ENCODE data around the gene NOL11.
A peak's percentile ranks its signal among the peaks of the same experiment; 100 is the strongest.
"Not testable (repeated sequence)": the region's sequence is repeated elsewhere in the genome, so short reads cannot be mapped to it uniquely, and the experiment has no call there.

Gene NOL11

DNA sequence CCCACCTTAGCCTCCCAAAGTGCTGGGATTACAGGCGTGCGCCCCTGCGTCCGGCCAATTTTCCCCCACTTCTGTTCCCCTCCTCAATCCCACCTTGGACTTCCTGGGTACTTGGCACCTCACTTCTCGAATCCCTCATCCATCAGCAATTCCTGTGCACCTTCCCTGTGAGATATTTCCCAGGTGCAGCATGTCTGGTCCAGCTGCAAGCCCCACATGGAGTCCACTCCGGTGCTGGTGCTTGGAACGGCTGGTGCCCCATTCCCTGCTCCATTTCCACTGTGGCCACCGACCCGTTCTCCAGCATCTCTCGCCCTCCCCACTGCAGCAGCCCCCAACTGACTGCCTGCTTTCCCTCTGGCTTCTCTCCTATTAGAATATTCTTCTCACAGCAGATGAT lies 35.3 kb downstream of the NOL11 start:
- no peak overlapping the region for H3K4me3 ChIP-seq (ENCODE audit: low read length)
- TF ChIP-seq, protein P1, sequence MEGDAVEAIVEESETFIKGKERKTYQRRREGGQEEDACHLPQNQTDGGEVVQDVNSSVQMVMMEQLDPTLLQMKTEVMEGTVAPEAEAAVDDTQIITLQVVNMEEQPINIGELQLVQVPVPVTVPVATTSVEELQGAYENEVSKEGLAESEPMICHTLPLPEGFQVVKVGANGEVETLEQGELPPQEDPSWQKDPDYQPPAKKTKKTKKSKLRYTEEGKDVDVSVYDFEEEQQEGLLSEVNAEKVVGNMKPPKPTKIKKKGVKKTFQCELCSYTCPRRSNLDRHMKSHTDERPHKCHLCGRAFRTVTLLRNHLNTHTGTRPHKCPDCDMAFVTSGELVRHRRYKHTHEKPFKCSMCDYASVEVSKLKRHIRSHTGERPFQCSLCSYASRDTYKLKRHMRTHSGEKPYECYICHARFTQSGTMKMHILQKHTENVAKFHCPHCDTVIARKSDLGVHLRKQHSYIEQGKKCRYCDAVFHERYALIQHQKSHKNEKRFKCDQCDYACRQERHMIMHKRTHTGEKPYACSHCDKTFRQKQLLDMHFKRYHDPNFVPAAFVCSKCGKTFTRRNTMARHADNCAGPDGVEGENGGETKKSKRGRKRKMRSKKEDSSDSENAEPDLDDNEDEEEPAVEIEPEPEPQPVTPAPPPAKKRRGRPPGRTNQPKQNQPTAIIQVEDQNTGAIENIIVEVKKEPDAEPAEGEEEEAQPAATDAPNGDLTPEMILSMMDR (conservative IDR thresholded peaks at IDR 0.05; ENCODE audit: low read length), result no peak
- DNase-seq (ENCODE audit: low read depth), result no peak

DNA sequence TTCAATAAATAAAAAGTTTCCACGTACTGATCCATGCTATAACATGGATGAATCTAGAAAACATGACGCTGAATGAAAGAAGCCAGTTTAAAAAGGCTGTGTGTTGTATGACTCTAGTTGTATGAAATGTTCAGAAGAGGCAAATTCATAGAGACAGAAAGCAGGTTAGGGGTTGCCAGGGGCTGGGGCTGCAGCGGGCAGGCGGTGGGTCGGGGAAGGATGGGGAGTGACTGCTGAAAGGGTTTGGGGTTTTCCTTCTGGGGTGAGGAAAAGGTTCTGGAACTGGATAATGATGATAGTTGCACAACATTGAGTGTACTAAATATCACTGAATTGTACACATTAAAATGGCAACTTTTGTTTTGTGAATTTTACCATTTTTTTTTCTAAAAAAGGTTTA lies 36.3 kb downstream of the NOL11 start:
- TF ChIP-seq, protein P1 (conservative IDR thresholded peaks at IDR 0.05; ENCODE audit: low read length), result no peak
- no peak overlapping the region for H3K4me3 ChIP-seq (ENCODE audit: low read length)
- no peak for DNase-seq (ENCODE audit: low read depth)

DNA sequence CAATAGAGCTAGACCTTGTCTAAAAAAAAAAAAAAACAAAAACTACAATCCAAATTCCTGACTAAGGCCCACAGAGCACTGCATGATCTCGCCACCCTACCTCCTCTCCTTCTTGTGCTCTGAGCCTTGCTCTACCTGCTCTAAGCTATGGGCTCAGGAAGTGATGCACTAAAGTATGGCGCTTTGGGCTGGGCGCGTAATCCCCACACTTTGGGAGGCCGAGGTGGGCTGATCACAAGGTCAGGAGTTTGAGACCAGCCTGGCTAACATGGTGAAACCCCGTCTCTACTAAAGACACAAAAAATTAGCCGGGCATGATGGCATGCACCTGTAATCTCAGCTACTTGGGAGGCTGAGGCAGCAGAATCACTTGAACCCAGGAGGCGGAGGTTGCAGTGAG lies 37.0 kb downstream of the NOL11 start:
- DNase-seq (ENCODE audit: low read depth); H3K4me3 ChIP-seq (ENCODE audit: low read length): not testable (repeated sequence)

DNA sequence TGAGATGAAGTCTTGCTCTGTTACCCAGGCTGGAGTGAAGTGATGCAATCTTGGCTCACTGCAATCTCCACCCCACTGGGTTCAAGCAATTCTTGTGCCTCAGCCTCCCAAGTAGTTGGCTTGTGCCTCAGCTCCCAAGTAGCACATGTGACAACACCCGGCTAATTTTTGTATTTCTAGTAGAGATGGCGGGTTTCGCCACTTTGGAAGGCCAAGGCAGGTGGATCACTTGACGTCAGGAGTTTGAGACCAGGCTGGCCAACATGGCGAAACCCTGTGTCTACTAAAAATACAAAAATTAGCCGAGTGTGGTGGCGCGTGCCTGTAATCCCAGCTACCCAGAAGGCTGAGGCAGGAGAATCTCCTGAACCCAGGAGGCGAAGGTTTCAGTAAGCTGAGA lies 39.0 kb downstream of the NOL11 start:
- not testable (repeated sequence) for DNase-seq (ENCODE audit: low read depth); H3K4me3 ChIP-seq (ENCODE audit: low read length)

DNA sequence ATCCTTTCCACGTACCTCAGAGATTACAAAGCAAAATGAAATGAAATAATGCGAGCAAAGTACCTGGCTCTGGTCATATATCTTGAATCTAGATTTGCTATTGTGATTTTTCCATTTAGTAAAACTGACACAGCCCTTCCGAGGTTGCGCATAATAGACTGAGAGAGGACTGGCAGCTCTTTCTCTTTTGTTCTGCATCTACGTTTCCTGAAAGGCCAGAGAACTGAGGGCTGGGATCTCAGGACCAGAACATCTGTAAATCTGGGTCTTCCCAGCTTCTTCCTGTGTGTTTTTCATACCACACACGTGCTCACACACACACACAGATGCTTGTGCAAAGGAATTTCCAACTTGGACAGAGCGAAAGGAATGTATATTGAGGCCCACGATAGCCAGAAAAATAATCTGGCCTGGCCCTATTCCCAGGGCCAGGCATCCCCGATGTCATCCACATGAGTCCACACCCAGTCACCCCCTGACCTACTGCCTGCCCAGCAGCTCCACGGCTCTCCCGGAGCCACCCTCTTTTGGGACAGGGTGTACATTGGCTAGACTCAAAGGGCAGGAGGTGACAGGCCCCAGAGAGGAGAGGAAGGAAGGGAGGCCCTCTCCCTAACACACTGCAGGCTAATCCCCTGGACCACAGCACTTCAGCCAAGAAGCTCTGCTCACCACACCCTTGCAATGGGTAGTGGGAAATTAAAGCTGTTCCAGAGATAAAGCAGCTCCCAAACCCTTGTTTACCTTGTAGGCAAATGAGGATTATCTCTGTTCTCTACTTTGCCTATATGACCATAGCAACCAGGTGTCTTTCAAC lies 41.8 kb downstream of the NOL11 start:
- peak; percentile 61 for DNase-seq (ENCODE audit: low read depth)
- no peak overlapping the region for H3K4me3 ChIP-seq (ENCODE audit: low read length)
- TF ChIP-seq, protein P1 (conservative IDR thresholded peaks at IDR 0.05; ENCODE audit: low read length), result no peak

DNA sequence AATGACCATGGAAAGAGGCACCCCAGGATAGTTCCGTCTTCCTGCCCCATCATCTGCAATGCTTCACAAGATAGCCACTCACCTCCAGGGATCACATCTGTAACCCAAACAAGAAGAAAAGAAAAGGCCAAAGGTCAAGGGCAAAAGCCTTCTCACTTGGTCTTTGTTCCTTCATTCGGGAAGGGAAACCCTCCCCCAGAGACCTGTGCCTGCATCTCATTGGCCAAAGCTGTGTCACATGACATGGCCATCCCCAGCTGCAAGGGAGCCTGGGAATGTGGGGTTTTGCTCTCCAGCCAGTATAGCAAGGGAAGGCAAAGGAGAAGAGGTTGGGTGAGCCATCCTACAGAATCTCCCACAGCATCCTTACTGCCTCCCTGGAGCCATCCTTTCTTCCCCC lies 47.9 kb downstream of the NOL11 start:
- no peak for DNase-seq (ENCODE audit: low read depth)
- H3K4me3 ChIP-seq (ENCODE audit: low read length), result no peak overlapping the region
- TF ChIP-seq, protein P1 (conservative IDR thresholded peaks at IDR 0.05; ENCODE audit: low read length), result no peak

DNA sequence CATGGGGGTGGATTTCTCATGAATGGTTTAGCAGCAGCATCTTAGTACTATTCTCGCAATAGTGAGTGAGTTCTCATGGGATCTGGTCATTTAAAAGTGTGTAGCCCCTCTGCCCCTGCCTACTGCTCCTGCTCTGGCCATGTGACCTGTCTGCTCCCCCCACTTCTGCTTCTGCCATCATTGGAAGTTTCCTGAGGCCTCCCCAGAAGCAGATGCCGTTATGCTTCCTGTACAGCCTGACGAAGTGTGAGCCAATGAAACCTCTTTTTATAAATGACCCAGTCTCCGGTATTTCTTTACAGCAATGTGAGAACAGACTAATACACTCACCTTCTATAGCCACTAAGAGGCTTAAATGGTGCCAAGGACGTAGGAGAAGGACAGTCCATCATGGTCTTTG lies 51.5 kb downstream of the NOL11 start:
- no peak overlapping the region for H3K4me3 ChIP-seq (ENCODE audit: low read length)
- no peak for DNase-seq (ENCODE audit: low read depth)
- TF ChIP-seq, protein P1 (conservative IDR thresholded peaks at IDR 0.05; ENCODE audit: low read length), result no peak

DNA sequence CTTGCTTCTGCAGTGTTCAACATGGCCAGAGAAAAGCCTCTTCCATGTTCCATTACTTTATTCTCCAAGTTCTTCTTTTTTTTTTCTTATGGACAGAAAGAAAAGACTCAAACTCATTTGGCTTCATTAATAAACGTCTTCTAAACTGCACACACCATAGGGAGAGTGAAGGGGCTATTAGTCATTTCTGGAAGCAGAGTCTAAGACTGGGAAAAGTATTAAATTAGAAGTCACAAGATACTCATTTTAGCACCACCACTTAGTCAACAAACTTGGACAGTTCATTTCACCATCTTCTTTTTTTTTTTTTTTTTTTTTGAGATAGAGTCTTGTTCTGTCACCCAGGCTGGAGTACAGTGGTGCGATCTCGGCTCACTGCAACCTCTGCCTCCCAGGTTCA lies 52.8 kb downstream of the NOL11 start:
- DNase-seq (ENCODE audit: low read depth), result no peak

More for the DNA sequence above, 52.8 kb downstream of the NOL11 start:
- no peak overlapping the region for H3K4me3 ChIP-seq (ENCODE audit: low read length)
- TF ChIP-seq, protein P1 (conservative IDR thresholded peaks at IDR 0.05; ENCODE audit: low read length), result no peak
